Choroid plexus epithelial cell (primary cell): ENCODE data around the gene ATP1A2.

ENCODE experiments used
- DNase-seq: peaks from one replicate; pipeline ENCODE4 v3.0.0-alpha.2; 2010; ENCODE audit warnings: low read depth
- H3K4me3 ChIP-seq: 2 replicates; pipeline ENCODE4 v1.5.1; 2011; ENCODE audit warnings: low read depth, mild to moderate bottlenecking, control low read depth, low read length, moderate library complexity
- CTCF ChIP-seq: conservative IDR thresholded peaks from 2 replicates; pipeline ENCODE4 v1.5.1; 2011; ENCODE audit warnings: low read depth, mild to moderate bottlenecking, control low read depth, inconsistent platforms, low read length, moderate library complexity

The ATP1A2 gene

GRCh38 chr1:160115545-160116282, at the start of gene ATP1A2:
Gene ATP1A2, plus strand, starts transcription at chr1:160115759. Its CDS starts 103 bp downstream, at chr1:160115862.
- no peak within 1 kb of the TSS for H3K4me3 ChIP-seq
- no peak for DNase-seq
- TF ChIP-seq CTCF, result no peak

- DNase-seq, result no peak
- no peak for TF ChIP-seq CTCF
- no peak overlapping the region for H3K4me3 ChIP-seq
Observed at GRCh38 chr1:160066829-160067745, 48.5 kb upstream of the ATP1A2 start.

GRCh38 chr1:160068225-160068624, 47.3 kb upstream of the ATP1A2 start:
- no peak for DNase-seq
- no peak for TF ChIP-seq CTCF
- H3K4me3 ChIP-seq, result no peak overlapping the region

- TF ChIP-seq CTCF, result no peak
- H3K4me3 ChIP-seq, result peak within 1 kb of the TSS; percentile 60
- DNase-seq, result no peak
Observed at GRCh38 chr1:160069460-160070231, 45.9 kb upstream of the ATP1A2 start, which contains the start of gene KCNJ10. Gene KCNJ10, minus strand, starts transcription at chr1:160070160. Its CDS starts 27,628 bp downstream, at chr1:160042532.

- DNase-seq, result peak; percentile 58
- H3K4me3 ChIP-seq, result peak overlapping the region; percentile 60
- TF ChIP-seq CTCF, result no peak
Observed at GRCh38 chr1:160070243-160071163, 45.1 kb upstream of the ATP1A2 start.

GRCh38 chr1:160071289-160071688, 44.3 kb upstream of the ATP1A2 start:
- no peak overlapping the region for H3K4me3 ChIP-seq
- no peak for TF ChIP-seq CTCF
- DNase-seq, result no peak
